MM.1S (cell line): ENCODE data around the gene NR1H2.

Experiments
- CTCF ChIP-seq: fragments of 300-600 bp; sonication (generic); IDR thresholded peaks from 2 replicates; pipeline ENCODE4 v1.5.1; 2016; ENCODE audit warnings: antibody characterized with exemption, low read length, mixed read lengths
- EZH2 ChIP-seq: fragments of 300-600 bp; sonication (generic); optimal IDR thresholded peaks from 2 replicates; pipeline ENCODE3; 2017; ENCODE audit warnings: low read depth, mild to moderate bottlenecking, antibody characterized with exemption, low read length, mixed read lengths
- EZH2phosphoT487 ChIP-seq: fragments of 300-600 bp; sonication (generic); IDR thresholded peaks from 2 replicates; pipeline ENCODE4 v1.6.1; 2018; ENCODE audit warnings: antibody characterized with exemption, low read length

GRCh38 chr19:50394017-50394416, 17.8 kb downstream of the NR1H2 start:
- no peak for TF ChIP-seq CTCF
- TF ChIP-seq EZH2phosphoT487 = no peak
- no peak for TF ChIP-seq EZH2
